ENCODE data around the gene TUBGCP3.

Gene TUBGCP3

GRCh38 chr13:112616586-112617362 lies 28.8 kb upstream of the TUBGCP3 start:
- DNase-seq (ENCODE audit: low read depth), result no peak

- DNase-seq (ENCODE audit: low read depth), result no peak
Measured at GRCh38 chr13:112615391-112615790, 27.4 kb upstream of the TUBGCP3 start.

- no peak for DNase-seq (ENCODE audit: low read depth)
Measured at GRCh38 chr13:112614835-112615234, 26.9 kb upstream of the TUBGCP3 start.

GRCh38 chr13:112608212-112608611 lies 20.3 kb upstream of the TUBGCP3 start:
- DNase-seq (ENCODE audit: low read depth), result no peak

- DNase-seq (ENCODE audit: low read depth), result peak; percentile 83
Measured at GRCh38 chr13:112606109-112607001, 18.4 kb upstream of the TUBGCP3 start.

GRCh38 chr13:112605531-112605990 lies 17.6 kb upstream of the TUBGCP3 start:
- no peak for DNase-seq (ENCODE audit: low read depth)

GRCh38 chr13:112603641-112604225 lies 15.8 kb upstream of the TUBGCP3 start:
- DNase-seq (ENCODE audit: low read depth), result no peak

GRCh38 chr13:112602189-112602588 lies 14.2 kb upstream of the TUBGCP3 start:
- DNase-seq (ENCODE audit: low read depth), result no peak

GRCh38 chr13:112601371-112601770 lies 13.4 kb upstream of the TUBGCP3 start:
- DNase-seq (ENCODE audit: low read depth), result no peak

GRCh38 chr13:112596235-112596634 lies 8.3 kb upstream of the TUBGCP3 start:
- DNase-seq (ENCODE audit: low read depth), result no peak

- DNase-seq (ENCODE audit: low read depth), result no peak
Measured at GRCh38 chr13:112592647-112593046, 4.7 kb upstream of the TUBGCP3 start.

GRCh38 chr13:112592181-112592580 lies 4.2 kb upstream of the TUBGCP3 start:
- no peak for DNase-seq (ENCODE audit: low read depth)

- no peak for DNase-seq (ENCODE audit: low read depth)
Measured at GRCh38 chr13:112588490-112589297, 741 bp upstream of the TUBGCP3 start.

- DNase-seq (ENCODE audit: low read depth), result peak; percentile 60
Measured at GRCh38 chr13:112587212-112587763, 665 bp downstream of the TUBGCP3 start.

GRCh38 chr13:112586334-112586960 lies 1.5 kb downstream of the TUBGCP3 start:
- no peak for DNase-seq (ENCODE audit: low read depth)

- no peak for DNase-seq (ENCODE audit: low read depth)
Measured at GRCh38 chr13:112583592-112584277, 4.2 kb downstream of the TUBGCP3 start.

- no peak for DNase-seq (ENCODE audit: low read depth)
Measured at GRCh38 chr13:112582263-112582662, 5.7 kb downstream of the TUBGCP3 start.

GRCh38 chr13:112580912-112581311 lies 7.0 kb downstream of the TUBGCP3 start:
- no peak for DNase-seq (ENCODE audit: low read depth)

- no peak for DNase-seq (ENCODE audit: low read depth)
Measured at GRCh38 chr13:112580211-112580610, 7.7 kb downstream of the TUBGCP3 start.

GRCh38 chr13:112579310-112579843 lies 8.6 kb downstream of the TUBGCP3 start:
- DNase-seq (ENCODE audit: low read depth), result no peak

Data from activated T-helper 9 cell treated with anti-CD3 and anti-CD28 coated beads, Interleukin-2, amount 50 U/mL, for 16 hours (primary cell).